ENCODE results near the gene ZNF343.

DNA sequence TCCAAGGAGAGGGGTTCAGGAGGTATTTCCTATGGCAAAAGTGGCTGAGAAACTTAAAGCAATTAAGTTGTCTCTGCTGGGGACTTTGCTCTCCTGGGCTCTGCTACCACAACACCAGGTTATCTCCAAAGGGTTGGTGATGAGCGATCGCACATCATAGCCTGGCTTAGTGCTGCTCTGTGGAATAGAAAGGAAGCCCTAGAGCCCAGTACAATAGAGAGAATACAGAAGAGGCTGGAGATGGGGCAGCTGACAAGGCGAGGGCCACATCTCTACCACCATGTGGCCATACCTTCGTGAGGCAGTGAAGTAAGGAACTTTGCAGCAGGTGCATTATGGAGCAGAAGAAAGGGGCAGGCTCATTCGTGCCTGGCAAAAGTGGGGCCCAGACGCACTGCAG is 19.0 kb upstream of the ZNF343 start:
- TF ChIP-seq YY1 (IDR thresholded peaks at IDR 0.05; ENCODE audit: insufficient read depth, insufficient read length) (no peak), ZNF274 (IDR thresholded peaks at IDR 0.05; ENCODE audit: low read depth, low read length) (no peak)

Measured in NT2/D1 (cell line).